MCF 10A (cell line): ENCODE measurements around the gene BCL2L13. TPM values are rescaled to one million over a fixed set of nuclear protein-coding genes. Genes with fewer than 3 reads are reported as not detected.
"Not testable (repeated sequence)": the region's sequence is repeated elsewhere in the genome, so short reads cannot be mapped to it uniquely, and the experiment has no call there.

Experiments
- BruUV-seq: library from RNA; stranded (reverse); fragments of 400-500 nt; replicated peaks from 2 replicates; lab custom pipeline; 2021; lab: Mats Ljungman, UMichigan
- CTCF ChIA-PET: fragments of 300-600 bp; sonication (Branson Sonifier 250); formaldehyde crosslinking; extraction: SDS; loops from one replicate; lab custom pipeline; 2021; ENCODE audit warnings: antibody characterized with exemption, inconsistent platforms; lab: Yijun Ruan, JAX
- POLR2A ChIA-PET: fragments of 300-600, 350-650 bp; sonication (Branson Sonifier 250); formaldehyde crosslinking; extraction: SDS; loops from one replicate; lab custom pipeline; 2020; ENCODE audit warnings: antibody characterized with exemption, inconsistent platforms; lab: Yijun Ruan, JAX
- DNase-seq: peaks from one replicate; pipeline ENCODE4 v3.0.0-alpha.2; 2018; ENCODE audit not compliant: unreplicated experiment
- H3K27ac Mint-ChIP-seq: one replicate; pipeline ENCODE4 v1.8.0; 2022; ENCODE audit warnings: mild to moderate bottlenecking, low read depth, mixed read lengths; ENCODE audit not compliant: unreplicated experiment
- H3K27me3 Mint-ChIP-seq: one replicate; pipeline ENCODE4 v1.8.0; 2022; ENCODE audit warnings: mixed read lengths; ENCODE audit not compliant: insufficient read depth, unreplicated experiment
- H3K36me3 Mint-ChIP-seq: one replicate; pipeline ENCODE4 v1.8.0; 2022; ENCODE audit warnings: mild to moderate bottlenecking, moderate library complexity, mixed read lengths; ENCODE audit not compliant: insufficient read depth, unreplicated experiment
- H3K4me1 Mint-ChIP-seq: one replicate; pipeline ENCODE4 v1.8.0; 2022; ENCODE audit warnings: mixed read lengths; ENCODE audit not compliant: insufficient read depth, unreplicated experiment
- H3K4me3 Mint-ChIP-seq: one replicate; pipeline ENCODE4 v1.8.0; 2022; ENCODE audit warnings: mild to moderate bottlenecking, moderate library complexity, mixed read lengths; ENCODE audit not compliant: unreplicated experiment
- H3K9me3 Mint-ChIP-seq: one replicate; pipeline ENCODE4 v1.8.0; 2022; ENCODE audit warnings: mixed read lengths; ENCODE audit not compliant: unreplicated experiment
- intact Hi-C: fragments of 100-400 bp; cut with micrococcal nuclease; formaldehyde crosslinking; loops from 2 replicates; pipeline ENCODE4 v1.14.1; 2022
- total RNA-seq: library from RNA; stranded (reverse); gene quantifications from 2 replicates; pipeline ENCODE4 v1.2.3, GENCODE V29; 2022
- TF ChIP-seq, protein P1 (sequence below): fragments of 200-600 bp; IDR thresholded peaks from one replicate; pipeline ENCODE4 v1.8.0; 2022; ENCODE audit warnings: antibody characterized with exemption, mild to moderate bottlenecking; ENCODE audit not compliant: unreplicated experiment

Gene BCL2L13
- total RNA-seq, 1 experiment from 2014 or later = 75.1 TPM

DNA sequence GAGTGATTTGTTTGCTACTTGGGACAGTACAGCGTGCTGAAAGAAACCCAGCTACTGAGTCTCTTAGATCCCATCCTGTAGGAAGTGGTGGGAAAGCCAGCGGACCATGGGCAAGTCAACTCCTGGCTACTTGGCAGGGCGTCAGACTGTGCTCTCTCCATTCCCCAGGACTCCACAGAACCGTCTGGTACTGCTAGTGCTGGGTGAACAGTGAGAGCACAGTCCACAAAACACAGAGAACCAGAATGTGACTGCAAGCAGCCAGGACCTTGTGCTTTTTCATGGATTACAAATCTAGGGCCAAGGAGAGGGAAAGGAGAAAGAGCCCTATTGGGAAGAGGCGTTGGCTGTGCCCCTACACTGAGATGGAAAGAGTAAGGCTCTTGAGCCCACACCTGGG is 125.5 kb downstream of the BCL2L13 start:
- Mint-ChIP-seq H3K9me3 (no peaks in the 10 kb centered on the region), H3K27ac (no peak overlapping the region), H3K4me1 (no peaks in the 10 kb centered on the region), H3K27me3 (no peaks in the 10 kb centered on the region), H3K36me3 (no peaks in the 10 kb centered on the region), H3K4me3 (no peak overlapping the region)
- no peak for DNase-seq
- no TSS peak for BruUV-seq
- ChIA-PET CTCF (interaction anchor here (0.7 kb wide), 1 partner anchor 10 kb away, joined by 8 read pairs; no protein-coding TSS in a partner anchor), POLR2A (no interaction called here)
- intact Hi-C loops = no loop called here
- TF ChIP-seq, protein P1, sequence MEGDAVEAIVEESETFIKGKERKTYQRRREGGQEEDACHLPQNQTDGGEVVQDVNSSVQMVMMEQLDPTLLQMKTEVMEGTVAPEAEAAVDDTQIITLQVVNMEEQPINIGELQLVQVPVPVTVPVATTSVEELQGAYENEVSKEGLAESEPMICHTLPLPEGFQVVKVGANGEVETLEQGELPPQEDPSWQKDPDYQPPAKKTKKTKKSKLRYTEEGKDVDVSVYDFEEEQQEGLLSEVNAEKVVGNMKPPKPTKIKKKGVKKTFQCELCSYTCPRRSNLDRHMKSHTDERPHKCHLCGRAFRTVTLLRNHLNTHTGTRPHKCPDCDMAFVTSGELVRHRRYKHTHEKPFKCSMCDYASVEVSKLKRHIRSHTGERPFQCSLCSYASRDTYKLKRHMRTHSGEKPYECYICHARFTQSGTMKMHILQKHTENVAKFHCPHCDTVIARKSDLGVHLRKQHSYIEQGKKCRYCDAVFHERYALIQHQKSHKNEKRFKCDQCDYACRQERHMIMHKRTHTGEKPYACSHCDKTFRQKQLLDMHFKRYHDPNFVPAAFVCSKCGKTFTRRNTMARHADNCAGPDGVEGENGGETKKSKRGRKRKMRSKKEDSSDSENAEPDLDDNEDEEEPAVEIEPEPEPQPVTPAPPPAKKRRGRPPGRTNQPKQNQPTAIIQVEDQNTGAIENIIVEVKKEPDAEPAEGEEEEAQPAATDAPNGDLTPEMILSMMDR = no peak

DNA sequence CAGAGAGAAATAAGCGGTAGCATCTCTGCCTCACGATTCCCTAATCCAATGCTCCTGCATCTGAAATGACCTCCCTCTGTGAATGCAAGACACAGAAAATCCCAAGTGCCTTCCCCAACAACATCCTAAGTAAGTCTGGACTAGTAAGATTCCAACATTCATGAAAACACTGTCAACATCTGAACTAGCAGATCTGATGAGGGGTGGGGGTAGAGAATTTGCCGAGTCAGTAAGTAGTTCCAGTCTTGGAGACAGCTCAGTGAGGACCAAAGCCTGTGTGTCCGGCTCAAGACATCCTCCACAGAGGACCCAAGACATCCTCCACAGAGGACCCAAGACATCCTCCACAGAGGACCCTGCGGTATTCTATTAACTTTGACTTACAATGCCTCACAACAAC is 126.3 kb downstream of the BCL2L13 start:
- H3K27me3 Mint-ChIP-seq, H3K9me3 Mint-ChIP-seq, H3K4me3 Mint-ChIP-seq, intact Hi-C loops, H3K27ac Mint-ChIP-seq, H3K4me1 Mint-ChIP-seq, BruUV-seq, H3K36me3 Mint-ChIP-seq, DNase-seq: not testable (repeated sequence)
- CTCF ChIA-PET = interaction anchor here (0.6 to 1.7 kb wide), 2 partner anchors 22 to 38 kb away, joined by 3 to 8 read pairs; no protein-coding TSS in a partner anchor
- POLR2A ChIA-PET = interaction anchor here (0.6 kb wide), 1 partner anchor 11 kb away, joined by 3 read pairs; no protein-coding TSS in a partner anchor

DNA sequence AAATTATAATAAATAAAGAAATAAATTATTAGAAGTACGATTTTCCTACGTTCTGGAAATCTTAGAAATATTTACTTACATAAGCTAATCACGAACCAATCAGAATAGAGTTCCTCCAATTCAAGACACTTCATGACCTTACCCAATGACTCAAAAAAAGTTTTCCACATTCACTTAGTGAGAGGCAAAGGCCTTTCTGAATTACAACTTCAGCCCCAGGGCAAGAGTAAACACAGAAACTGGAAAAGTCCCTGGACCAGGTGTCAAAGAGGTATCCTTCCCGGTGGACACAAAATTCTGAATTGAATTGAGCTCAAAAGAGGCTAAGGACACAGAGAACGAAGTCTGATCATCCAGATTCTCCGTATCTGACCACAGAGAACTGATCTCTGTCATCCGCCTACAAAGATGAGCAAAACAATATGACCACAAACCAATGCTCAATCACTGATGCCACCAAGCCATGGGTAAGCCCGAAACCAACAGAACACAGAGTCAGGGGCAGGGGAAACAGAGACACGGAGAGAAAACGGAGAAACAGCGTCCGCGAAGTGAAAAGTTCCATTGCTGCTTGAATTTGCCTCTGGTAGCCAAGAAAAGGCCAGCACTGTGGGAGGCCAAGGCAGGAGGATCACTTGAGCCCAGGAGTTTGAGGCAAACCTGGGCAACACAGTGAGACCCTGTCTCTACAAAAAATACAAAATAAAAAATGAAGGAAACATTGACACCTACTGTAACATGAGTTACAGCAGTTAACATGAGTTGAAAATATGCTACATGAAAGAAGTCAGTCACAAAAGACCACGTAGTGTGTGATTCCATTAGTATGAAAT is 128.9 kb downstream of the BCL2L13 start:
- POLR2A ChIA-PET = no interaction called here
- no peaks in the 10 kb centered on the region for H3K9me3 Mint-ChIP-seq
- TF ChIP-seq, protein P1 = no peak
- no peaks in the 10 kb centered on the region for H3K27me3 Mint-ChIP-seq
- H3K36me3 Mint-ChIP-seq = no peaks in the 10 kb centered on the region
- intact Hi-C loops = no loop called here
- BruUV-seq = no TSS peak
- CTCF ChIA-PET = interaction anchor here (1.0 kb wide), 1 partner anchor 25 kb away, joined by 3 read pairs; no protein-coding TSS in a partner anchor
- no peak for DNase-seq
- H3K4me1 Mint-ChIP-seq = peaks cover under 1% of the 10 kb centered on the region
- no peak overlapping the region for H3K27ac Mint-ChIP-seq
- no peak overlapping the region for H3K4me3 Mint-ChIP-seq

DNA sequence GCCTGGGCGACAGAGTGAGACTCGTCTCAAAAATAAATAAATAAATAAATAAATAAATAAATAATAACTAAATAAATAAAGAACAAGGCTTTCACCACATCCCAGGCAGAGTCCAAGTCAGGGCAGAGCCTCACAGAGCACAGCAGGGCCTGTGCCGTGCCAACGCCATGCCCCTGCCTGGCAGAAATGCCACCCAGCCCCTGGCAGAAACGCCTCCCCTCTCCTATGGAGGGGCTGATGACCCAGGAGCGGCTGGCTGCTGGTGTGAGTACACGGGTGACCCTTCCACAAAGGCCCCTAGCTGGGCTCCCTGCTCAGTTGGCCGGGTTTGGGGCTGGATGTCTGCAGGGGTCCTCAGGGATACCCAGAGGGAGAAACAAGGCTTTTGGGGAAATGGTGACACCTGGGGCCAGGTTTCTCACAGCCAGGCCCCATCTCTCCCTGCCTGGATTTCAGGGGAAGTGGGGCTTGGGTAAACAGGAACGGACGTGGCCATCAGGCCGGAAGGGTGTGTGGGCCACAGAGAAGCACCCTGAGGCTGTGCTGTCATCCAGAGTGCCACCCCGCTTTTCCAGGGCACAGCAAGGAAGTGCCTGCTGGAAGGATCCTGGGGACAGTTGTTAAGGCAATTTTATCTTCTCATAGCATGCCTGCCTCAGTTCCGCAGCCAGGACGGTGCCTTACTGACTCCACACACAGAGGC is 130.6 kb downstream of the BCL2L13 start:
- intact Hi-C loops = no loop called here
- H3K4me3 Mint-ChIP-seq = no peak overlapping the region
- CTCF ChIA-PET = interaction anchor here (1.3 kb wide), 1 partner anchor 27 kb away, joined by 7 read pairs; no protein-coding TSS in a partner anchor
- POLR2A ChIA-PET = no interaction called here
- no peaks in the 10 kb centered on the region for H3K27me3 Mint-ChIP-seq
- no peaks in the 10 kb centered on the region for H3K9me3 Mint-ChIP-seq
- no TSS peak for BruUV-seq
- no peak for DNase-seq
- H3K27ac Mint-ChIP-seq = no peak overlapping the region
- TF ChIP-seq, protein P1 = no peak
- no peaks in the 10 kb centered on the region for H3K36me3 Mint-ChIP-seq
- H3K4me1 Mint-ChIP-seq = peaks cover 11% of the 10 kb centered on the region
